Stimulated activated CD8-positive, alpha-beta memory T cell treated with anti-CD3 and anti-CD28 coated beads, Interleukin-2, amount 100 ng/mL, for 48 hours (primary cell): ENCODE data around the gene CNPY4.

ENCODE experiments used
- DNase-seq, 2 donors: peaks; one replicate each; pipeline ENCODE4 v3.0.0-alpha.2; 2020; ENCODE audit warnings: low read depth in 2 of 2

Gene CNPY4

GRCh38 chr7:100091411-100092181, 27.8 kb upstream of the CNPY4 start:
- no peak for DNase-seq

GRCh38 chr7:100093054-100093453, 26.4 kb upstream of the CNPY4 start:
- DNase-seq, result no peak

- no peak for DNase-seq
Observed at GRCh38 chr7:100093498-100093897, 25.9 kb upstream of the CNPY4 start.

- DNase-seq, result no peak
Observed at GRCh38 chr7:100093925-100094486, 25.4 kb upstream of the CNPY4 start.

GRCh38 chr7:100095289-100095688, 24.1 kb upstream of the CNPY4 start:
- no peak for DNase-seq

- DNase-seq, result no peak
Observed at GRCh38 chr7:100095704-100096103, 23.7 kb upstream of the CNPY4 start.

GRCh38 chr7:100098913-100099312, 20.5 kb upstream of the CNPY4 start:
- no peak for DNase-seq

GRCh38 chr7:100099452-100099851, 20.0 kb upstream of the CNPY4 start:
- no peak for DNase-seq

- peak; percentile 73 to 86 for DNase-seq
Observed at GRCh38 chr7:100100420-100101015, 18.9 kb upstream of the CNPY4 start.

GRCh38 chr7:100101016-100101862, 18.2 kb upstream of the CNPY4 start, which contains the start of the genes AP4M1 and MCM7:
Gene AP4M1 (plus strand): TSS chr7:100101643. CDS start chr7:100101715, 72 bp downstream.
Gene MCM7 (minus strand): TSS chr7:100101397. CDS start chr7:100101294, 103 bp downstream.
- peak; percentile 96 to 98 for DNase-seq

GRCh38 chr7:100102950-100103840, 16.2 kb upstream of the CNPY4 start:
- DNase-seq, result no peak

GRCh38 chr7:100105534-100105933, 13.9 kb upstream of the CNPY4 start:
- no peak for DNase-seq

GRCh38 chr7:100106633-100107032, 12.8 kb upstream of the CNPY4 start:
- no peak for DNase-seq

GRCh38 chr7:100107125-100107737, 12.2 kb upstream of the CNPY4 start:
- no peak for DNase-seq

- DNase-seq, result no peak
Observed at GRCh38 chr7:100107890-100108289, 11.5 kb upstream of the CNPY4 start.

GRCh38 chr7:100109521-100110163, 9.8 kb upstream of the CNPY4 start:
- DNase-seq, result no peak

GRCh38 chr7:100111156-100111555, 8.3 kb upstream of the CNPY4 start:
- DNase-seq, result no peak

GRCh38 chr7:100111914-100112313, 7.5 kb upstream of the CNPY4 start:
- DNase-seq, result no peak

GRCh38 chr7:100115026-100115425, 4.4 kb upstream of the CNPY4 start:
- DNase-seq, result no peak
